HG03039 (cell line): ENCODE data around the gene TNNI2.

ENCODE experiments used
- ATAC-seq: cut with Tn5 transposase; IDR thresholded peaks from one replicate; pipeline ENCODE4 v1.9.1; 2021; ENCODE audit warnings: mild to moderate bottlenecking, moderate library complexity; ENCODE audit not compliant: unreplicated experiment

TNNI2 gene

GRCh38 chr11:1857064-1857463, 18.3 kb downstream of the TNNI2 start:
- ATAC-seq, result no peak

GRCh38 chr11:1858154-1858553, 19.4 kb downstream of the TNNI2 start:
- ATAC-seq, result no peak

GRCh38 chr11:1858576-1858975, 19.8 kb downstream of the TNNI2 start:
- ATAC-seq, result no peak

GRCh38 chr11:1859004-1859403, 20.2 kb downstream of the TNNI2 start:
- no peak for ATAC-seq

- ATAC-seq, result no peak
Observed at GRCh38 chr11:1860108-1860507, 21.3 kb downstream of the TNNI2 start.

- ATAC-seq, result no peak
Observed at GRCh38 chr11:1861435-1862411, 22.9 kb downstream of the TNNI2 start.

GRCh38 chr11:1862588-1863351, 24.0 kb downstream of the TNNI2 start:
- no peak for ATAC-seq

- ATAC-seq, result no peak
Observed at GRCh38 chr11:1863352-1864216, 24.8 kb downstream of the TNNI2 start.

GRCh38 chr11:1864231-1864630, 25.4 kb downstream of the TNNI2 start:
- ATAC-seq, result no peak

GRCh38 chr11:1864831-1865665, 26.3 kb downstream of the TNNI2 start:
- no peak for ATAC-seq

- no peak for ATAC-seq
Observed at GRCh38 chr11:1866226-1866625, 27.4 kb downstream of the TNNI2 start.

- no peak for ATAC-seq
Observed at GRCh38 chr11:1866776-1867175, 28.0 kb downstream of the TNNI2 start.

GRCh38 chr11:1867381-1867780, 28.6 kb downstream of the TNNI2 start:
- ATAC-seq, result no peak

GRCh38 chr11:1868056-1868635, 29.4 kb downstream of the TNNI2 start:
- no peak for ATAC-seq

- no peak for ATAC-seq
Observed at GRCh38 chr11:1868636-1869291, 30.0 kb downstream of the TNNI2 start.

GRCh38 chr11:1869427-1870325, 30.9 kb downstream of the TNNI2 start:
- no peak for ATAC-seq

GRCh38 chr11:1870326-1870696, 31.5 kb downstream of the TNNI2 start:
- no peak for ATAC-seq
